HFF-Myc (cell line): Measurements from ENCODE around the gene ITSN1.

Experiments
- DNase-seq: peaks from one replicate; pipeline ENCODE4 v3.0.0-alpha.2; 2011; ENCODE audit warnings: low read depth; ENCODE audit errors: extremely low read depth
- H3K4me3 ChIP-seq: replicated peaks from 2 replicates; pipeline ENCODE4 v1.5.1; 2011; ENCODE audit warnings: low read depth, mild to moderate bottlenecking, control low read depth, low read length
- CTCF ChIP-seq: IDR thresholded peaks from 2 replicates; pipeline ENCODE4 v1.5.1; 2012; ENCODE audit warnings: mild to moderate bottlenecking, low read depth, low read length, control low read depth; ENCODE audit errors: missing control alignments

ITSN1 gene

DNA sequence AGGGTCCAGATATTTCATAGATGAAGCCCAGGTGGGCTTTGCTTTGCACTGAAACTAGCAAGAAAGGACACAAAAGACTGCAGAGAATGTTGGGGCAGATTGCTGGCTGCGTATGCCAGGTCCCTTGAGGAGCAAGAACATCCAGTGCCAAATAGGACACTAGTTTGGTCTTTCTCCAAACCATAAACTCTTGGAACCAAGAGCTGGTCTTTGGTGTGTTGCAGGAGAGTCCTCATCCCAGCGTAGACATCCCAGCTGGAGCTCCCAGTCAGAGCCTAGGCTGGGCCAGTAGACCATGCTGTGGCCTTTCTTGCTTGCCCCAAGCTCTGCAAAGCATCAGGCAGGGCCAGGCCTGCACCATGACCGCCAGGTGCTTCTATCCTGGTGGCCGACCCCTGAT is 185.8 kb downstream of the ITSN1 start:
- no peak for TF ChIP-seq CTCF
- H3K4me3 ChIP-seq, result no peak overlapping the region
- DNase-seq, result no peak

DNA sequence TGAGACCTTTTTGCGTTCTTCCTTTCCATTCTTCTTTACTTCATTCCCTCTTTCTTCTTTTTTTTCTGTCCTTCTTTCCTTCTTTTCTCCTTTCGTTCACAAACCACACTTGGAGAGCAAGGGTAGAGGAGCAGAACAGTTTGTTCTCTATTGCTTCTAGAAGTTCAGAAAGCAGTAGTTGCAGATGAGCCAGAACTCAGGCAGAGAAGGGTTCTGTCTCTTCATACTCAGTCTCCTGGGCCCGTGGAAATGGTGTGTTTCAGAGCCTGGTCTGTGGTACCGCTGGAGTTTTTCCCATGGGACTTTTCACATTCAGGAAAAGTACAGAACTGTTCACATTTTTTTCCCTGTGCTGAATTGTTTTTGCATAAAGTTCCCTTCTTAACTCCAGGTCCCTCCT is 186.3 kb downstream of the ITSN1 start:
- H3K4me3 ChIP-seq, result no peak overlapping the region
- no peak for DNase-seq
- TF ChIP-seq CTCF, result no peak

- TF ChIP-seq CTCF, result no peak
- DNase-seq, result no peak
- H3K4me3 ChIP-seq, result no peak overlapping the region
These were observed 187.5 kb downstream of the ITSN1 start for GRCh38 chr21:33829844-33830243.

DNA sequence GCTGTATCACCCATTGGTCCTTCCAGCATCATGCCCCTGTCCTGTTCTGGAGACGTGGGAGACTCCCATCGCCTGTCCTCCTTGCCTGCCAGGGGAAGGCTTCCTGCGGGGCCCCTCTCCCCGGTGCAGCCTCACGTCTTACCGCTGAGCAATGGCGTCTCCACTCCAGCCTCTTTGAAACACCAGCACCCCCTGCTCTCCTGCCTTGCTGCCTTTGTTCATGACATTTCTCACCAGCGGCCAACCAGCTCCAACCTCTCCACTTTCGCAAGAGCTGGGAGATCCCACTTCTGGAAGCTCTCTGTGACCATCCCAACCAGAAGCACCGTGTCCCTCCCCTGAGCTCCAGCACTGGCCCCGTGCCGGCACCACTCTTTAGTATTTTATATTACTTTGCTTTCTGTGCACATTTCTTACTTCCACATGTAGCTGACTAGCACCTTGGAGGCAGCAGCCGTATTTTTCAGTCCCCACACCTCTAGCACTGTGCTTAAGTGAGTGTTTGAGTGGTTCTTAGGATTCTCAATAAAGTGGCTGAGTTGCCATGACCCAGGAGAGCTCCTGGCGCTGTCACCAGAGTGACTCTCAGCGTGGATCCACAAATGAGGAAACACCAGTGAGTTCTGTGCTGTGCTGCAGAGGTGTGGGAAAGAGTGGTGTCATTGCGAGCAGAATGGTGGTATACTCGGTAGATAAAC is 189.8 kb downstream of the ITSN1 start:
- TF ChIP-seq CTCF, result no peak
- DNase-seq, result no peak
- no peak overlapping the region for H3K4me3 ChIP-seq

DNA sequence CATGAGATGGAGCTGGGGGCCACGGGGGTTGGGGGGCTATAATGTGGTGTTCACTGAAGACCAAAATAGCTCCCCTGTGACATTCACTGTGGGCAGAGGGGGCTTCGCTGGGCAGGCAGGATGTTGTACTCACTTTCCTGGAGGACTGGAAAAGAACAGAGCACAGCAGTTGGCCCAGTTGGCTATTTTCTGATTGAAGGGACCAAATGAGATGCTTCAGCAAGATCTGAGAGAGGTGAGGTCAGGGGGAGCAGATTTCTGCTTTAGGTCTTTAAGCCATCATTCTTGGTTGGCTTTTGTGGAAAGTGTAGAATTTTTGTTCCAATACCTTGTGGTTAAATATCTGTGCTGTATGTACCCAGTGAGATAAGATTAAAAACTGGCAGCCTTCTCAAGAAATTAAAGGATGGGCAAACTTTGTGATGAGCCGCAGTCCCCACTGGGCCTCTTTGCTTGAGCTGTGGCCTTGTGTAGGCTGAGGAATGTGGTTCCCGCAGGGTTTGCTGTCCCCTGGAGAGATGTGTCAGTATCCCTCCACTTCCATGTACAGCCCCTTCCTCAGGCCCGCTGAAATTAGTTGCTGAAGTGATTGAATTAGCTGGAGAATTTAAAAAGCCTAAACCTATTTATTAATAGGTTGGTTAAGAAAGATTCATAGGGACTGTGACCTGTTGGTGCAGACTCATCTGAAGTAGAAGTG is 192.7 kb downstream of the ITSN1 start:
- TF ChIP-seq CTCF, result no peak
- H3K4me3 ChIP-seq, result no peak overlapping the region
- no peak for DNase-seq

GRCh38 chr21:33835920-33836319 is 193.6 kb downstream of the ITSN1 start:
- DNase-seq, result no peak
- no peak for TF ChIP-seq CTCF

More at GRCh38 chr21:33835920-33836319, 193.6 kb downstream of the ITSN1 start:
- H3K4me3 ChIP-seq, result no peak overlapping the region
